K562 (cell line): Measurements from ENCODE around the gene RARRES2. TPM values are rescaled to one million over a fixed set of nuclear protein-coding genes. Genes with fewer than 3 reads are reported as not detected.

Source experiments
- HLTF ChIP-seq: fragments of 450-650 bp; IDR thresholded peaks from 2 replicates; pipeline ENCODE4 v1.6.1; 2016
- RAD51 ChIP-seq: fragments of 450-650 bp; IDR thresholded peaks from 2 replicates; pipeline ENCODE4 v1.7.1; 2016; ENCODE audit warnings: low read depth, mild to moderate bottlenecking, borderline replicate concordance
- ZNF347 ChIP-seq: fragments of 450-650 bp; formaldehyde crosslinking; IDR thresholded peaks from 2 replicates; pipeline ENCODE4 v1.4.0; 2020; ENCODE audit warnings: low read depth, mild to moderate bottlenecking, moderate library complexity
- ZSCAN29 ChIP-seq: fragments of 450-650 bp; IDR thresholded peaks from 2 replicates; pipeline ENCODE4 v1.6.1; 2017
- polyA plus RNA-seq, 8 experiments: library from polyadenylated mRNA; depleted of rRNA in 4 of 8; stranded (reverse) in 5 of 8; unstranded in 3 of 8; fragments of >200 nt; fragmentation: Nextera tagmentation in 2 of 8; fragmentation: Illumina TruSeq in 1 of 8; extraction: Ambion mirVana in 2 of 8; extraction: Trizol in 1 of 8; gene quantifications; 2 replicates each; pipeline versions ENCODE4 v1.2.1 to v1.2.3, GENCODE V29; 2011 to 2014; ENCODE audit warnings: inconsistent platforms in 1 of 8, missing spikeins in 1 of 8
- total RNA-seq, 7 experiments: library from RNA; depleted of rRNA in 6 of 7; stranded (reverse); fragments of >200 nt in 6 of 7; fragmentation: Illumina TruSeq in 2 of 7; extraction: Trizol in 2 of 7; gene quantifications; 2 replicates each; pipeline versions ENCODE4 v1.2.1 to v1.2.3, GENCODE V29; 2011 to 2021; ENCODE audit warnings: low replicate concordance in 1 of 7
- TF ChIP-seq, protein P1 (sequence below): fragments of 450-650 bp; IDR thresholded peaks from 2 replicates; pipeline ENCODE4 v1.6.1; 2016; ENCODE audit warnings: mild to moderate bottlenecking, moderate library complexity

RARRES2 gene
- total and polyA plus RNA-seq, 9 of the 15 experiments (the other 6 are each of a cell fraction or from before 2014, with no cell fraction given): 0.11 to 1.7 (median 0.23) TPM; not detected in 6

DNA sequence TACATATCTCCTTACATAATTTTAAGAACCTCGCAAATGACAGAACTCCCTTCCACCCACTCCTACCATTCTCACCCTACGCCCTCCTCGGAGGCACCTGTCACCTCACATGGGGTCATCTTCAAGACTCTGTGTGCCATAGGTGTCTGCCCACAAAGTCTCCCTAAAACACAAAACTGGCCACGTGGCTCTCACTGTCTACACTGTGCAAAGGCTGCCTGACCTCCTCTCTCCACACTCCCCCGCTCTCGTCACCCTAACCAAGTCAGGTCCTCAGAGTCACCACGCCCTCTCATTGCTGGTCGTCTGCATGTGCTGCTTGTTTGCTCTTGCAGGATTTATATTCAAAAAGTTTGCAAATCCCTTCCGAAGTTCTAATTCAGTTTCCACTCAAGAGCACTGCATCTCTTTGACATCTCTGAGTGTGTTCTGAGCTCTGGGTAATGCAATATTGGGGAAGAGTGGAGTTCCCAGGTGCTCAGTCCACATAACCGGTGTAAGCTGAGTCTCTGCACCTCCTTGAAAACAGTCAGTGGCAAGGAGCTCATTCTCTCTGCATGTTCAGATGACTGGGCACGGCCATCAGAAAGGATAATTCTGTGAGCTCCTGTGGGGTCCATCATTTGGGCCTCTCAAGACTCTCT, 36.0 kb downstream of the RARRES2 start (continued):
- TF ChIP-seq, protein P1, sequence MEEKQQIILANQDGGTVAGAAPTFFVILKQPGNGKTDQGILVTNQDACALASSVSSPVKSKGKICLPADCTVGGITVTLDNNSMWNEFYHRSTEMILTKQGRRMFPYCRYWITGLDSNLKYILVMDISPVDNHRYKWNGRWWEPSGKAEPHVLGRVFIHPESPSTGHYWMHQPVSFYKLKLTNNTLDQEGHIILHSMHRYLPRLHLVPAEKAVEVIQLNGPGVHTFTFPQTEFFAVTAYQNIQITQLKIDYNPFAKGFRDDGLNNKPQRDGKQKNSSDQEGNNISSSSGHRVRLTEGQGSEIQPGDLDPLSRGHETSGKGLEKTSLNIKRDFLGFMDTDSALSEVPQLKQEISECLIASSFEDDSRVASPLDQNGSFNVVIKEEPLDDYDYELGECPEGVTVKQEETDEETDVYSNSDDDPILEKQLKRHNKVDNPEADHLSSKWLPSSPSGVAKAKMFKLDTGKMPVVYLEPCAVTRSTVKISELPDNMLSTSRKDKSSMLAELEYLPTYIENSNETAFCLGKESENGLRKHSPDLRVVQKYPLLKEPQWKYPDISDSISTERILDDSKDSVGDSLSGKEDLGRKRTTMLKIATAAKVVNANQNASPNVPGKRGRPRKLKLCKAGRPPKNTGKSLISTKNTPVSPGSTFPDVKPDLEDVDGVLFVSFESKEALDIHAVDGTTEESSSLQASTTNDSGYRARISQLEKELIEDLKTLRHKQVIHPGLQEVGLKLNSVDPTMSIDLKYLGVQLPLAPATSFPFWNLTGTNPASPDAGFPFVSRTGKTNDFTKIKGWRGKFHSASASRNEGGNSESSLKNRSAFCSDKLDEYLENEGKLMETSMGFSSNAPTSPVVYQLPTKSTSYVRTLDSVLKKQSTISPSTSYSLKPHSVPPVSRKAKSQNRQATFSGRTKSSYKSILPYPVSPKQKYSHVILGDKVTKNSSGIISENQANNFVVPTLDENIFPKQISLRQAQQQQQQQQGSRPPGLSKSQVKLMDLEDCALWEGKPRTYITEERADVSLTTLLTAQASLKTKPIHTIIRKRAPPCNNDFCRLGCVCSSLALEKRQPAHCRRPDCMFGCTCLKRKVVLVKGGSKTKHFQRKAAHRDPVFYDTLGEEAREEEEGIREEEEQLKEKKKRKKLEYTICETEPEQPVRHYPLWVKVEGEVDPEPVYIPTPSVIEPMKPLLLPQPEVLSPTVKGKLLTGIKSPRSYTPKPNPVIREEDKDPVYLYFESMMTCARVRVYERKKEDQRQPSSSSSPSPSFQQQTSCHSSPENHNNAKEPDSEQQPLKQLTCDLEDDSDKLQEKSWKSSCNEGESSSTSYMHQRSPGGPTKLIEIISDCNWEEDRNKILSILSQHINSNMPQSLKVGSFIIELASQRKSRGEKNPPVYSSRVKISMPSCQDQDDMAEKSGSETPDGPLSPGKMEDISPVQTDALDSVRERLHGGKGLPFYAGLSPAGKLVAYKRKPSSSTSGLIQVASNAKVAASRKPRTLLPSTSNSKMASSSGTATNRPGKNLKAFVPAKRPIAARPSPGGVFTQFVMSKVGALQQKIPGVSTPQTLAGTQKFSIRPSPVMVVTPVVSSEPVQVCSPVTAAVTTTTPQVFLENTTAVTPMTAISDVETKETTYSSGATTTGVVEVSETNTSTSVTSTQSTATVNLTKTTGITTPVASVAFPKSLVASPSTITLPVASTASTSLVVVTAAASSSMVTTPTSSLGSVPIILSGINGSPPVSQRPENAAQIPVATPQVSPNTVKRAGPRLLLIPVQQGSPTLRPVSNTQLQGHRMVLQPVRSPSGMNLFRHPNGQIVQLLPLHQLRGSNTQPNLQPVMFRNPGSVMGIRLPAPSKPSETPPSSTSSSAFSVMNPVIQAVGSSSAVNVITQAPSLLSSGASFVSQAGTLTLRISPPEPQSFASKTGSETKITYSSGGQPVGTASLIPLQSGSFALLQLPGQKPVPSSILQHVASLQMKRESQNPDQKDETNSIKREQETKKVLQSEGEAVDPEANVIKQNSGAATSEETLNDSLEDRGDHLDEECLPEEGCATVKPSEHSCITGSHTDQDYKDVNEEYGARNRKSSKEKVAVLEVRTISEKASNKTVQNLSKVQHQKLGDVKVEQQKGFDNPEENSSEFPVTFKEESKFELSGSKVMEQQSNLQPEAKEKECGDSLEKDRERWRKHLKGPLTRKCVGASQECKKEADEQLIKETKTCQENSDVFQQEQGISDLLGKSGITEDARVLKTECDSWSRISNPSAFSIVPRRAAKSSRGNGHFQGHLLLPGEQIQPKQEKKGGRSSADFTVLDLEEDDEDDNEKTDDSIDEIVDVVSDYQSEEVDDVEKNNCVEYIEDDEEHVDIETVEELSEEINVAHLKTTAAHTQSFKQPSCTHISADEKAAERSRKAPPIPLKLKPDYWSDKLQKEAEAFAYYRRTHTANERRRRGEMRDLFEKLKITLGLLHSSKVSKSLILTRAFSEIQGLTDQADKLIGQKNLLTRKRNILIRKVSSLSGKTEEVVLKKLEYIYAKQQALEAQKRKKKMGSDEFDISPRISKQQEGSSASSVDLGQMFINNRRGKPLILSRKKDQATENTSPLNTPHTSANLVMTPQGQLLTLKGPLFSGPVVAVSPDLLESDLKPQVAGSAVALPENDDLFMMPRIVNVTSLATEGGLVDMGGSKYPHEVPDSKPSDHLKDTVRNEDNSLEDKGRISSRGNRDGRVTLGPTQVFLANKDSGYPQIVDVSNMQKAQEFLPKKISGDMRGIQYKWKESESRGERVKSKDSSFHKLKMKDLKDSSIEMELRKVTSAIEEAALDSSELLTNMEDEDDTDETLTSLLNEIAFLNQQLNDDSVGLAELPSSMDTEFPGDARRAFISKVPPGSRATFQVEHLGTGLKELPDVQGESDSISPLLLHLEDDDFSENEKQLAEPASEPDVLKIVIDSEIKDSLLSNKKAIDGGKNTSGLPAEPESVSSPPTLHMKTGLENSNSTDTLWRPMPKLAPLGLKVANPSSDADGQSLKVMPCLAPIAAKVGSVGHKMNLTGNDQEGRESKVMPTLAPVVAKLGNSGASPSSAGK: peak; percentile 85
- TF ChIP-seq HLTF (0 out of 2 replicates have a peak, but pooled peaks have one; percentile 58), ZNF347 (CRISPR knock-in tag) (peak; percentile 32; the same call in 1 of the 2 replicates), RAD51 (peak; percentile 62; the same call in 1 of the 2 replicates), ZSCAN29 (peak; percentile 80)
